Central memory CD8-positive, alpha-beta T cell (primary cell): ENCODE results near the gene PIGL.

ENCODE experiments used
- ATAC-seq: fragments of 150-1000 bp; cut with Tn5 transposase; replicated peaks from 2 replicates; pipeline ENCODE4 v1.10.0; 2022; ENCODE audit warnings: mild to moderate bottlenecking, moderate FRiP score, moderate number of reproducible peaks; ENCODE audit not compliant: poor library complexity, severe bottlenecking; ENCODE audit errors: extremely low read depth
- DNase-seq, 2 donors: peaks; one replicate each; pipeline ENCODE4 v3.0.0; 2021; ENCODE audit warnings: low spot score in 2 of 2
- H3K27ac Mint-ChIP-seq: one replicate; pipeline ENCODE4 v1.8.0; 2022; ENCODE audit warnings: low read depth, mild to moderate bottlenecking, moderate library complexity, mixed read lengths
- H3K27me3 Mint-ChIP-seq: one replicate; pipeline ENCODE4 v1.8.0; 2022; ENCODE audit warnings: mixed read lengths
- H3K36me3 Mint-ChIP-seq: one replicate; pipeline ENCODE4 v1.8.0; 2022; ENCODE audit warnings: mild to moderate bottlenecking, moderate library complexity, mixed read lengths; ENCODE audit not compliant: insufficient read depth
- H3K4me1 Mint-ChIP-seq: one replicate; pipeline ENCODE4 v1.8.0; 2022; ENCODE audit warnings: mixed read lengths
- H3K4me3 Mint-ChIP-seq: one replicate; pipeline ENCODE4 v1.8.0; 2022; ENCODE audit warnings: mild to moderate bottlenecking, moderate library complexity, mixed read lengths
- H3K9me3 Mint-ChIP-seq: one replicate; pipeline ENCODE4 v1.8.0; 2022; ENCODE audit warnings: mixed read lengths

Gene PIGL

GRCh38 chr17:16361874-16362273 is 144.9 kb downstream of the PIGL start:
- Mint-ChIP-seq H3K27ac (no peak overlapping the region), H3K4me1 (no peaks in the 10 kb centered on the region)
- no peak for ATAC-seq

GRCh38 chr17:16363749-16364536 is 146.9 kb downstream of the PIGL start:
- Mint-ChIP-seq H3K27ac (no peak overlapping the region), H3K36me3 (no peaks in the 10 kb centered on the region), H3K27me3 (no peaks in the 10 kb centered on the region), H3K4me1 (no peaks in the 10 kb centered on the region), H3K9me3 (no peaks in the 10 kb centered on the region), H3K4me3 (no peak overlapping the region)
- ATAC-seq (peak; percentile 80), DNase-seq (peak; percentile 50 to 58)

More at GRCh38 chr17:16361874-16362273, 144.9 kb downstream of the PIGL start:
- no peak for DNase-seq
- Mint-ChIP-seq H3K9me3 (no peaks in the 10 kb centered on the region), H3K36me3 (no peaks in the 10 kb centered on the region), H3K4me3 (no peak overlapping the region), H3K27me3 (no peaks in the 10 kb centered on the region)

DNA sequence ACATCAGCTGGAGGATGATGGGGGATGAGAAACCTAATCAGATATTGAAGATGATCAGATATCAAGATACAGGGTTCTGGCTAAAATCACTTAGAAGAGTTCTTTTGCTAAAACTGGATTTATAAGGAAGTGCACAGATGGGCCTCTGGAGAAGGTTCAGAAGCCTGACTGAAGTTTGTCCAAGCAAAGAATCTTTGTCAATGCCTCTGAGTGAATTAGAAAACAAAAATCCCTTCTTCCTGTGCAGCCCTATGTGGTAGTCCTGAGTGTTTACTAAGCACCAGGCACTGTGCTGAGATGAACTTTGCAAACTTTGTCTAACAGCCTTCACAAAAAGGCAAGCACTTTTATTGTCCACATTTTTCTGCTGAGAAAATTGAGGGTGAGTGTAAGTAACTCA is 147.6 kb downstream of the PIGL start:
- no peak overlapping the region for H3K4me3 Mint-ChIP-seq
- DNase-seq: no peak
- no peaks in the 10 kb centered on the region for H3K36me3 Mint-ChIP-seq
- no peaks in the 10 kb centered on the region for H3K4me1 Mint-ChIP-seq
- H3K27me3 Mint-ChIP-seq: no peaks in the 10 kb centered on the region
- no peak overlapping the region for H3K27ac Mint-ChIP-seq
- H3K9me3 Mint-ChIP-seq: no peaks in the 10 kb centered on the region
- no peak for ATAC-seq

DNA sequence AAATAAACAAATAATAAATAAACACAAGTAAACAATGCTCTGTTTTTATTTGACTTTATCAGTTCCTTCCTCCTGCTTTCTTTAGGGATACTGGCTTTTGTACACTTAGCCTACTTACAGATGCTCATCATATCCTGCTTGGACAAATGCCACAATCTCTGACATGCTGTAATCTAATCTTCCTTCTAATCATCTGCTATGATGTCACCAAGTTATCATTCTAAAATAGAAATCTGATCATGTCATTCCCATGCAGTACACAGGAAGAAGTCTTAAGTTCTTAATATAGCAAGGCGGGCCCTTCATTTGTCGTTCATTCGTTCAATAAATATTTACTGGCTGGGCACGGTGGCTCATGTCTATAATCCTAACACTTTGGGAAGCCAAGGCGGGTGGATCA is 154.7 kb downstream of the PIGL start:
- H3K4me1 Mint-ChIP-seq: no peaks in the 10 kb centered on the region
- no peaks in the 10 kb centered on the region for H3K9me3 Mint-ChIP-seq
- no peak overlapping the region for H3K4me3 Mint-ChIP-seq
- ATAC-seq (no peak), DNase-seq (no peak)
- no peaks in the 10 kb centered on the region for H3K27me3 Mint-ChIP-seq
- H3K27ac Mint-ChIP-seq: no peak overlapping the region
- peaks cover 2% of the 10 kb centered on the region for H3K36me3 Mint-ChIP-seq

GRCh38 chr17:16374146-16374938 is 157.3 kb downstream of the PIGL start:
- Mint-ChIP-seq H3K4me1 (no peaks in the 10 kb centered on the region), H3K27me3 (no peaks in the 10 kb centered on the region), H3K27ac (no peak overlapping the region), H3K36me3 (peaks cover 2% of the 10 kb centered on the region), H3K4me3 (no peak overlapping the region), H3K9me3 (no peaks in the 10 kb centered on the region)
- DNase-seq (no peak), ATAC-seq (no peak)
